22Rv1 (cell line): ENCODE results near the gene MXD4.

Experiments
- ZFX ChIP-seq: fragments of 450-650 bp; IDR thresholded peaks from 2 replicates; pipeline ENCODE4 v1.6.1; 2017; ENCODE audit warnings: antibody characterized with exemption, borderline replicate concordance
- TF ChIP-seq, protein P1 (sequence below): fragments of 450-650 bp; IDR thresholded peaks from 2 replicates; pipeline ENCODE4 v1.5.1; 2017; ENCODE audit warnings: mild to moderate bottlenecking

DNA sequence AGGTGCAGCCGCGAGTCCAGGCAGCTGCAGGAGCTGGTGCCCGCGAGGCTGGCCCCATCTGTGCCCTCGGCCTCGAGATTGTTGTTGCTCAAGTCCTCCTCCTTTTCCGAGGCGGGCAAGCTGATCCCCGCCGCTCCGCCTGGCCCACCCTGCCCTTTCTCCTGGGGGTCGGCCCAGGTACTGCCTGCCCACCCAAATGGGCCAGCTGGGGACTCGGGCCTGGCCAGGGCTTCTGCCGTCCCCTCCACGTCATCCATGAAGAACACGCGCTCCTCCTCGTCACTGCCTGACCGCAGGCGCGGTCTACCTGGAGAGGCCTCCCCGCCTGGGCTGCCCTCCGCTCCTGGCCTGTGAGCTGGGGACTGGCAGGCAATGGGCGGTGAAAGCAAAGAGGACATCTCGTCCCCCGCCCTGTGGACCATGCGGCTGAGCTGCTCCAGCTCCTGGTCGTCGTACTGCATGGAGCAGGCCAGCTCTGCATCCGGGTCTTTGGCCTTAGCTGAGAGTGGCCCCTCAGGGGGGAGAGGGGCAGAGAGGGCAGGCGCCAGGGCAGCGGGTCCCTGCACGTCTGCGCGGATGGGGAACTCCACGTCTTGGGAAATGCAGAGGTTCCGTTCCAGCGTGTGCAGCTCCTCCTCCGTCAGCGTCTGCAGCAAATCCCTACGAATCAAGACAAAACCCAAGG, 43.1 kb upstream of the MXD4 start:
- TF ChIP-seq, protein P1, sequence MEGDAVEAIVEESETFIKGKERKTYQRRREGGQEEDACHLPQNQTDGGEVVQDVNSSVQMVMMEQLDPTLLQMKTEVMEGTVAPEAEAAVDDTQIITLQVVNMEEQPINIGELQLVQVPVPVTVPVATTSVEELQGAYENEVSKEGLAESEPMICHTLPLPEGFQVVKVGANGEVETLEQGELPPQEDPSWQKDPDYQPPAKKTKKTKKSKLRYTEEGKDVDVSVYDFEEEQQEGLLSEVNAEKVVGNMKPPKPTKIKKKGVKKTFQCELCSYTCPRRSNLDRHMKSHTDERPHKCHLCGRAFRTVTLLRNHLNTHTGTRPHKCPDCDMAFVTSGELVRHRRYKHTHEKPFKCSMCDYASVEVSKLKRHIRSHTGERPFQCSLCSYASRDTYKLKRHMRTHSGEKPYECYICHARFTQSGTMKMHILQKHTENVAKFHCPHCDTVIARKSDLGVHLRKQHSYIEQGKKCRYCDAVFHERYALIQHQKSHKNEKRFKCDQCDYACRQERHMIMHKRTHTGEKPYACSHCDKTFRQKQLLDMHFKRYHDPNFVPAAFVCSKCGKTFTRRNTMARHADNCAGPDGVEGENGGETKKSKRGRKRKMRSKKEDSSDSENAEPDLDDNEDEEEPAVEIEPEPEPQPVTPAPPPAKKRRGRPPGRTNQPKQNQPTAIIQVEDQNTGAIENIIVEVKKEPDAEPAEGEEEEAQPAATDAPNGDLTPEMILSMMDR: no peak
- TF ChIP-seq ZFX: no peak
